Measurements from ENCODE around the gene CHRNB4. TPM values are rescaled to one million over a fixed set of nuclear protein-coding genes. Genes with fewer than 3 reads are reported as not detected.

Gene CHRNB4
- total RNA-seq (2022; extraction: Qiagen RNA extraction), result 0.75 to 1.4 TPM (median 0.89 TPM) in 5 replicates

GRCh38 chr15:78641102-78641748, at the start of gene CHRNB4:
Gene CHRNB4 (minus strand): TSS chr15:78641210. CDS start chr15:78641133, 77 bp downstream.

GRCh38 chr15:78620527-78621421, 20.2 kb downstream of the CHRNB4 start, which contains the start of gene CHRNA3:
Gene CHRNA3 (minus strand): TSS chr15:78620996. CDS start chr15:78620794, 202 bp downstream.

Other genes with a start within 250 kb of the CHRNB4 start
- gene IREB2, start 203.0 kb downstream of the CHRNB4 start, total RNA-seq (2022; extraction: Qiagen RNA extraction), result 31.4 to 50.3 TPM (median 46.8 TPM) in 5 replicates
- gene HYKK, start 133.6 kb downstream of the CHRNB4 start, total RNA-seq (2022; extraction: Qiagen RNA extraction), result 5.2 to 6.5 TPM (median 5.7 TPM) in 5 replicates
- gene PSMA4, start 100.8 kb downstream of the CHRNB4 start, total RNA-seq (2022; extraction: Qiagen RNA extraction), result 370 to 480 TPM (median 395 TPM) in 5 replicates
- 29.7 to 34.6 TPM (median 32.5 TPM) in 5 replicates for gene CHRNA5, start 75.7 kb downstream of the CHRNB4 start, total RNA-seq (2022; extraction: Qiagen RNA extraction)
- gene CHRNA3, start 20.2 kb downstream of the CHRNB4 start, total RNA-seq (2022; extraction: Qiagen RNA extraction), result 0.32 to 0.82 TPM (median 0.36 TPM) in 5 replicates
- 7.2 to 11.0 TPM (median 8.4 TPM) in 5 replicates for gene ADAMTS7, start 170.3 kb upstream of the CHRNB4 start, total RNA-seq (2022; extraction: Qiagen RNA extraction)
- gene MORF4L1, start 231.7 kb upstream of the CHRNB4 start, total RNA-seq (2022; extraction: Qiagen RNA extraction), result 343 to 671 TPM (median 381 TPM) in 5 replicates

Measured in A549 treated with Hydrocortisone at 1 μM for 4 hours (cell line).